Endodermal cell (in vitro differentiated cells): Measurements from ENCODE around the gene DYNC1I1. TPM values are rescaled to one million over a fixed set of nuclear protein-coding genes. Genes with fewer than 3 reads are reported as not detected.
A peak's percentile ranks its signal among the peaks of the same experiment; 100 is the strongest.

Experiments
- DNase-seq: peaks from one replicate; pipeline ENCODE4 v3.0.0-alpha.2; 2017
- H3K27ac ChIP-seq: 2 replicates; pipeline ENCODE4 v1.5.1; 2013; ENCODE audit warnings: mild to moderate bottlenecking, low read depth, low read length, moderate library complexity
- H3K27me3 ChIP-seq: 2 replicates; pipeline ENCODE4 v1.6.1; 2013; ENCODE audit warnings: mild to moderate bottlenecking, low read length, moderate library complexity; ENCODE audit not compliant: insufficient read depth, control insufficient read depth, poor library complexity, severe bottlenecking
- H3K36me3 ChIP-seq: 2 replicates; pipeline ENCODE4 v1.7.0; 2013; ENCODE audit warnings: mild to moderate bottlenecking, low read length, moderate library complexity; ENCODE audit not compliant: control insufficient read depth, insufficient read depth
- H3K4me1 ChIP-seq: one replicate; pipeline ENCODE4 v1.7.0; 2013; ENCODE audit warnings: low read length; ENCODE audit not compliant: control insufficient read depth, insufficient read depth
- H3K4me3 ChIP-seq: 2 replicates; pipeline ENCODE4 v1.5.1; 2013; ENCODE audit warnings: mild to moderate bottlenecking, low read length, moderate library complexity
- H3K9ac ChIP-seq: 2 replicates; pipeline ENCODE4 v1.6.1; 2013; ENCODE audit warnings: mild to moderate bottlenecking, low read length, moderate library complexity; ENCODE audit not compliant: poor library complexity, severe bottlenecking; ENCODE audit errors: extremely low read depth
- H3K9me3 ChIP-seq: 2 replicates; pipeline ENCODE4 v1.6.1; 2013; ENCODE audit warnings: mild to moderate bottlenecking, low read length, moderate library complexity; ENCODE audit not compliant: control insufficient read depth
- H3K27ac Mint-ChIP-seq: 2 replicates; pipeline ENCODE4 v1.8.0; 2020; ENCODE audit warnings: mixed read lengths
- H3K27me3 Mint-ChIP-seq: 2 replicates; pipeline ENCODE4 v1.8.0; 2021; ENCODE audit warnings: mild to moderate bottlenecking, mixed read lengths; ENCODE audit not compliant: insufficient read depth
- H3K36me3 Mint-ChIP-seq: 2 replicates; pipeline ENCODE4 v1.8.0; 2020; ENCODE audit warnings: low read depth, mixed read lengths
- H3K4me1 Mint-ChIP-seq: 2 replicates; pipeline ENCODE4 v1.8.0; 2020; ENCODE audit warnings: mixed read lengths
- H3K4me3 Mint-ChIP-seq: 2 replicates; pipeline ENCODE4 v1.8.0; 2020; ENCODE audit warnings: mild to moderate bottlenecking, moderate library complexity, mixed read lengths
- H3K9me3 Mint-ChIP-seq: 2 replicates; pipeline ENCODE4 v1.8.0; 2020; ENCODE audit warnings: mild to moderate bottlenecking, mixed read lengths
- CTCF ChIP-seq: fragments of 200-600 bp; sonication (generic); conservative IDR thresholded peaks from 2 replicates; pipeline ENCODE4 v1.5.0; 2021; ENCODE audit warnings: antibody characterized with exemption, mild to moderate bottlenecking
- WGBS, 2 experiments: methylation state at CpG; one replicate each; pipeline versions ENCODE4 v1.1.5 to v1.1.7; 2013; ENCODE audit warnings: missing lambda C conversion rate in 2 of 2, mixed read lengths in 1 of 2; ENCODE audit not compliant: insufficient coverage in 1 of 2, insufficient read length in 1 of 2; 5-methylcytosine and 5-hydroxymethylcytosine counted together
- total RNA-seq, 2 donors: library from RNA; stranded (reverse); fragmentation: NEBNext Ultra II Directional in 1 of 2; extraction: Animal tissue kit (Norgen Biotek cat#: 25700) in 1 of 2; gene quantifications; 2 replicates in 1 of 2; 3 replicates in 1 of 2; pipeline ENCODE4 v1.2.1, GENCODE V29; 2021

DYNC1I1 gene
- total RNA-seq, 2 donors from 2014 or later: 6.5 to 7.2 TPM

DNA sequence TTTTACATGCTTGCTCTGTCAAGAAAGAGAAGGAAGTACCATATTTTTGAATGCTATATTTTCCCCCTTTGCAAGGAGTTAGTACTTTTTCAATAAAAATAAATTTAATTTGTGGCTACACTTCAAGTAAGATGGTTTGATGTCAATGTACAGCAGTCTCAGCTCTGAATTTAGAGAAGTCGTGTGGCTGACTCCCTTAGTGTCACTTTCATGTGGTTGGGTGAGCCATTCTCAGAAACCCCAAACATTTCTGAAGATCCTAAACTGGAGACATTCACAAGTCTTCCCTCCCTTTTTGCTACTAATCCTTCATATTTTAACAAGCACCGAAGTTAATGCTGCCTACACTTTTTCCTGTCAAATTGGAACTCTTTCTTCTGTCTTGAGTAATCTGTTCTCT, 244.4 kb downstream of the DYNC1I1 start:
- Mint-ChIP-seq H3K4me1 (peaks cover 36% of the 10 kb centered on the region), H3K4me3 (no peak overlapping the region), H3K27ac (no peak overlapping the region), H3K36me3 (peaks cover 2% of the 10 kb centered on the region), H3K27me3 (no peaks in the 10 kb centered on the region), H3K9me3 (peaks cover 5% of the 10 kb centered on the region)
- TF ChIP-seq CTCF: no peak
- Histone ChIP-seq H3K36me3 (no peaks in the 10 kb centered on the region), H3K4me1 (peaks cover 8% of the 10 kb centered on the region), H3K4me3 (no peak overlapping the region), H3K9me3 (peaks cover 4% of the 10 kb centered on the region), H3K9ac (no peak overlapping the region), H3K27ac (no peak overlapping the region), H3K27me3 (no peaks in the 10 kb centered on the region)
- 76 to 89% methylated on average over 2 of the region's 2 CpGs for whole genome bisulfite sequencing, 2 experiments
- DNase-seq: no peak

DNA sequence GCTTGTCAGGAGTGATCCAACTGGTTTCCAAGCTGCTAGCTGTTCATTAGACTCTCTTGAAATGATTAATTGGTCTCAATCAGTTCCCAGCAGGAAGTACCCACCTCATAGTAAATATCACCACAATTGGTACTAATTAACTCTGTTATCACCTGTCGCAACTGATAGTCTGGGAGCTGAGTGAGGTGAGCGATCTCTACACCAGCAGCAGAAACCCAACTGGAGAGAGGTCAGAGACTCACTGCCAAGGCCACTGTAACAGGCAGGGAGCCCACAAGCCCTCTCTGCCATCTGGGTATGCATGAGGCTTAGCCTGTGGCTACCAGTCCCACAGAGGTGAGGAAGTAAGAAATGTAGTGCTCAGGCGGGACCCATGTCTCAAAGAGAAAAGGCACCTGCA, 245.5 kb downstream of the DYNC1I1 start:
- Histone ChIP-seq H3K27ac (no peak overlapping the region), H3K36me3 (no peaks in the 10 kb centered on the region), H3K4me1 (peaks cover 8% of the 10 kb centered on the region), H3K9me3 (peaks cover 4% of the 10 kb centered on the region), H3K4me3 (no peak overlapping the region), H3K9ac (no peak overlapping the region), H3K27me3 (no peaks in the 10 kb centered on the region)
- Mint-ChIP-seq H3K27ac (no peak overlapping the region), H3K4me3 (peak overlapping the region; percentile 23), H3K4me1 (peaks cover 31% of the 10 kb centered on the region), H3K9me3 (peaks cover 5% of the 10 kb centered on the region), H3K36me3 (peaks cover 2% of the 10 kb centered on the region), H3K27me3 (no peaks in the 10 kb centered on the region)
- 56 to 80% methylated on average over 3 of the region's 3 CpGs for WGBS, 2 experiments
- TF ChIP-seq CTCF: no peak
- peak; percentile 67 for DNase-seq

GRCh38 chr7:96021568-96021967, 249.2 kb downstream of the DYNC1I1 start:
- Histone ChIP-seq H3K9me3 (peaks cover 4% of the 10 kb centered on the region), H3K4me3 (no peak overlapping the region), H3K9ac (no peak overlapping the region), H3K36me3 (no peaks in the 10 kb centered on the region), H3K27ac (no peak overlapping the region), H3K27me3 (no peaks in the 10 kb centered on the region), H3K4me1 (peaks cover 5% of the 10 kb centered on the region)
- DNase-seq: no peak
- 78 to 87% methylated on average over 1 to 4 of the region's 4 CpGs for WGBS, 2 experiments
- Mint-ChIP-seq H3K27me3 (no peaks in the 10 kb centered on the region), H3K9me3 (peaks cover 5% of the 10 kb centered on the region), H3K36me3 (peaks cover 2% of the 10 kb centered on the region), H3K4me1 (peaks cover 20% of the 10 kb centered on the region), H3K27ac (no peak overlapping the region), H3K4me3 (no peak overlapping the region)
- TF ChIP-seq CTCF: no peak
